GM12878 (cell line): ENCODE measurements around the gene TKT.

Source experiments
- CREB1 ChIP-seq: IDR thresholded peaks from 2 replicates; pipeline ENCODE4 v1.6.1; 2012; ENCODE audit warnings: low read depth, mild to moderate bottlenecking, inconsistent platforms
- EZH2 ChIP-seq: IDR thresholded peaks from 2 replicates; pipeline ENCODE4 v1.6.1; 2012; ENCODE audit warnings: low read depth, mild to moderate bottlenecking, control low read depth, inconsistent platforms, low read length, borderline replicate concordance; ENCODE audit not compliant: control insufficient read depth
- HCFC1 ChIP-seq: fragments of 150-350 bp; IDR thresholded peaks from 2 replicates; pipeline ENCODE4 v1.6.1; 2014; ENCODE audit warnings: low read length
- MYC ChIP-seq: IDR thresholded peaks from 2 replicates; pipeline ENCODE4 v1.6.1; 2011; ENCODE audit warnings: mild to moderate bottlenecking, low read length, moderate library complexity, inconsistent platforms; ENCODE audit not compliant: insufficient read depth, insufficient replicate concordance, insufficient read length, severe bottlenecking
- POLR2AphosphoS5 ChIP-seq: IDR thresholded peaks from 2 replicates; pipeline ENCODE4 v1.6.1; 2011; ENCODE audit warnings: mild to moderate bottlenecking, low read length, inconsistent platforms
- TF ChIP-seq, protein P1 (sequence below), 3 experiments: IDR thresholded peaks in 2 of 3; conservative IDR thresholded peaks in 1 of 3; 2 replicates each; pipeline ENCODE4 v1.5.1; 2011; ENCODE audit warnings: low read depth in 3 of 3, low read length in 3 of 3, mild to moderate bottlenecking in 3 of 3, control low read depth in 2 of 3, moderate library complexity in 2 of 3, inconsistent platforms in 1 of 3, mixed read lengths in 1 of 3; ENCODE audit not compliant: control insufficient read depth in 2 of 3, insufficient read depth in 1 of 3; ENCODE audit errors: extremely low read depth in 1 of 3
- TF ChIP-seq, protein P2 (sequence below): fragments of 450-650 bp; IDR thresholded peaks from 2 replicates; pipeline ENCODE4 v1.6.1; 2016; ENCODE audit warnings: mild to moderate bottlenecking, moderate library complexity, borderline replicate concordance

DNA sequence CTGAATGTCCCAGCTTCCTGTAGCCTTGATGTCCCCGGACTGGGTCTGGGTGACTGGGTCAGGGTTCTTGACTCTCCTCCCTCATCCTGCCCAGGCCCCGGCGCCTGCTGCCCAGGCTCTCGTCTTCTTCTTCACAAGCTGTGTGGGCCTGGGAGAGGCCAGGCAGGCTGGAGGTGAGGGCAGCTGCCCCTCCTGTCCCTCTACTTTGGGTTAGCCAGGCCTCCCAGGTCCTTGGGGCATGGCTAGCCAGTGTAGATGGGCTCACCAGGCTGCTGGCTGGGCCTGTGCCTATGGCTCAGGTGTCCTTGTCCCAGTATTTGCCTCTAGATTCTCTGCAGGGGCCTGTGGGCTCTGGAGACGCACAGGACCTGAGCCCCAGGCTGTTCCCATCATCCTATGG, 31.8 kb downstream of the TKT start:
- no peak for TF ChIP-seq HCFC1
- TF ChIP-seq, protein P1, sequence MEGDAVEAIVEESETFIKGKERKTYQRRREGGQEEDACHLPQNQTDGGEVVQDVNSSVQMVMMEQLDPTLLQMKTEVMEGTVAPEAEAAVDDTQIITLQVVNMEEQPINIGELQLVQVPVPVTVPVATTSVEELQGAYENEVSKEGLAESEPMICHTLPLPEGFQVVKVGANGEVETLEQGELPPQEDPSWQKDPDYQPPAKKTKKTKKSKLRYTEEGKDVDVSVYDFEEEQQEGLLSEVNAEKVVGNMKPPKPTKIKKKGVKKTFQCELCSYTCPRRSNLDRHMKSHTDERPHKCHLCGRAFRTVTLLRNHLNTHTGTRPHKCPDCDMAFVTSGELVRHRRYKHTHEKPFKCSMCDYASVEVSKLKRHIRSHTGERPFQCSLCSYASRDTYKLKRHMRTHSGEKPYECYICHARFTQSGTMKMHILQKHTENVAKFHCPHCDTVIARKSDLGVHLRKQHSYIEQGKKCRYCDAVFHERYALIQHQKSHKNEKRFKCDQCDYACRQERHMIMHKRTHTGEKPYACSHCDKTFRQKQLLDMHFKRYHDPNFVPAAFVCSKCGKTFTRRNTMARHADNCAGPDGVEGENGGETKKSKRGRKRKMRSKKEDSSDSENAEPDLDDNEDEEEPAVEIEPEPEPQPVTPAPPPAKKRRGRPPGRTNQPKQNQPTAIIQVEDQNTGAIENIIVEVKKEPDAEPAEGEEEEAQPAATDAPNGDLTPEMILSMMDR (IDR thresholded peaks at IDR 0.05 in 2 of 3, conservative IDR thresholded peaks at IDR 0.05 in 1 of 3; ENCODE audit: control insufficient read depth in 2 of 3, extremely low read depth in 1 of 3, insufficient read depth in 1 of 3, low read depth in 3 of 3, low read length in 3 of 3) = no peak
- TF ChIP-seq, protein P2, sequence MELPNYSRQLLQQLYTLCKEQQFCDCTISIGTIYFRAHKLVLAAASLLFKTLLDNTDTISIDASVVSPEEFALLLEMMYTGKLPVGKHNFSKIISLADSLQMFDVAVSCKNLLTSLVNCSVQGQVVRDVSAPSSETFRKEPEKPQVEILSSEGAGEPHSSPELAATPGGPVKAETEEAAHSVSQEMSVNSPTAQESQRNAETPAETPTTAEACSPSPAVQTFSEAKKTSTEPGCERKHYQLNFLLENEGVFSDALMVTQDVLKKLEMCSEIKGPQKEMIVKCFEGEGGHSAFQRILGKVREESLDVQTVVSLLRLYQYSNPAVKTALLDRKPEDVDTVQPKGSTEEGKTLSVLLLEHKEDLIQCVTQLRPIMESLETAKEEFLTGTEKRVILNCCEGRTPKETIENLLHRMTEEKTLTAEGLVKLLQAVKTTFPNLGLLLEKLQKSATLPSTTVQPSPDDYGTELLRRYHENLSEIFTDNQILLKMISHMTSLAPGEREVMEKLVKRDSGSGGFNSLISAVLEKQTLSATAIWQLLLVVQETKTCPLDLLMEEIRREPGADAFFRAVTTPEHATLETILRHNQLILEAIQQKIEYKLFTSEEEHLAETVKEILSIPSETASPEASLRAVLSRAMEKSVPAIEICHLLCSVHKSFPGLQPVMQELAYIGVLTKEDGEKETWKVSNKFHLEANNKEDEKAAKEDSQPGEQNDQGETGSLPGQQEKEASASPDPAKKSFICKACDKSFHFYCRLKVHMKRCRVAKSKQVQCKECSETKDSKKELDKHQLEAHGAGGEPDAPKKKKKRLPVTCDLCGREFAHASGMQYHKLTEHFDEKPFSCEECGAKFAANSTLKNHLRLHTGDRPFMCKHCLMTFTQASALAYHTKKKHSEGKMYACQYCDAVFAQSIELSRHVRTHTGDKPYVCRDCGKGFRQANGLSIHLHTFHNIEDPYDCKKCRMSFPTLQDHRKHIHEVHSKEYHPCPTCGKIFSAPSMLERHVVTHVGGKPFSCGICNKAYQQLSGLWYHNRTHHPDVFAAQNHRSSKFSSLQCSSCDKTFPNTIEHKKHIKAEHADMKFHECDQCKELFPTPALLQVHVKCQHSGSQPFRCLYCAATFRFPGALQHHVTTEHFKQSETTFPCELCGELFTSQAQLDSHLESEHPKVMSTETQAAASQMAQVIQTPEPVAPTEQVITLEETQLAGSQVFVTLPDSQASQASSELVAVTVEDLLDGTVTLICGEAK = no peak
- no peak for TF ChIP-seq EZH2
- no peak for TF ChIP-seq MYC
- TF ChIP-seq POLR2AphosphoS5 = no peak
- TF ChIP-seq CREB1 = no peak
